Pons (tissue), 1 donor: Measurements from ENCODE around the gene KIAA0586.

Experiments
- DNase-seq: peaks from one replicate; pipeline ENCODE4 v3.0.0-alpha.2; 2016; ENCODE audit warnings: low spot score

Gene KIAA0586

DNA sequence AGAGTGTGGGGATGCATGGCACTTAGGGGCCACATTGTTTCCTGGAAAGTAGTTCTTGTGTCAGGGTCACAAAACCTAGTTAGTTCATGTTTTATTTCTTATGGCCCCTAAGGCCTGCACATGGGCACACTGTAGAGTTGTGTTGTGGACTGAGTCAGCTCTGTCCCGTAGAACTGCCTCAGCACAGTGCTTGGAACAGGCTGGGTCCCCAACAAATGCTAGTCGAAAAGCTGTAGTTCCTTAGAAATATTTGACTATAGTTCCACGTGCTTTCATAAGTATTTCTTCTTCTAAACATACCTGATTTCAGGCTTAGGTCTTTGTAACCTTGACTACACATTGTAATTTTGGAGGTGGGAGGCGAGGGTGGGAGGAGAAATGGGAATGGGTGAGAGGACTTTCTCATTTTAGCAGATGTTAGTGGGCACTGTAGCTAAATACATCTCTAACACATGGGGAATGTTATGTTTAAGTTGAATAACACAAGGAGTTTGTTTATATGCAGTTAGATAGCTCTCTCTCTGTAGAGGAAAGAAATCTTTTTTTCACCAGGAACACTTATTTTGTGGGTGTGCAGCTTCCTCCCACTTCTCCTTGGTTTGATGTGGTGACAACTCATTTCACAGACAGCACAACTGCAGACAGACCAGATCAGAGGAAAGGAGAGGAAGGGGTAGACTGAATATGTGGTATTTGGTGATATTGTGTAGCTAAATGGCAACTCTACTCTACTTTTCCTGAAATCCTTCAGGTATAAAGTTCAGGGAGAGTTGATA, 170.7 kb downstream of the KIAA0586 start:
- no peak for DNase-seq

- DNase-seq, result no peak
These were observed 171.4 kb downstream of the KIAA0586 start for GRCh38 chr14:58598804-58599525.

DNA sequence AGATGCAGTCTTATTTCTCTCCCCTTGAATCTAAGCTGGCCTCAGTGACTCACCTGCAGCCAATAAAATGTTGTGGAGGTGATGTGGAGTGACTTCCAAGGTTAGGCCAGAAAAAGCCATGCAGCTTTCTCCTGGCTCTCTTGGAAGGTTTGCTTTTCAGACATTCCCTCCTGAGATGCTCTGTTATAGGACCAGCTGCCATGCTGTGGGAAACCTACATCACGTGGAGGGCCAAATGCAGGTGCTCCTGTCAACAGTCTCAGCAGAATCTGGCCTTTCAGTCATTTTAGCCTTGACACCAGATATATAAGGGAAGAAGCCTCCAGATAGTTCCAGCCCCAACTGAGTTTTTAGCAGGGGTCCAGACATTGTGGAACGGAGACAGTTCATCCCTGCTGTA, 172.2 kb downstream of the KIAA0586 start:
- DNase-seq, result no peak
